ENCODE data around the gene AGR3.

DNA sequence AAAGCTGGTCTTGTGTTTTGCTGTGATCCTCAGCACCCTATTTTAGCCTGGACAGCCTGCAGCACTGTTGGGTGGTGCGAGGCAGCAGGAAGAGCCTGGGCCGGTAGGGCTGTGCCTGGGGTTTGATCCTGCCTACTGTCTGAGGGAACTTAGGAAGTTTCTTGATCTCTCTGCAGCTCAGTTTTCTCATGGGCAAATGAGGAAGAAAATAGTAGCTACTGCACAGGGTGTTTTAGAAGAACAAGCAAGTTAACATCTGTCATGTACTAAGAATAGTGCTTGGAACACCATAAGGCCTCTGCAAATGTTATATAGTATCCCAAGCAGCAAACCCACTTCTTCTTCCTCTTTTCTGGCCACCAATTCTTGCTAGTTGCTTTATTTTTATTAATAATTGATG lies 65.0 kb downstream of the AGR3 start:
- no peak for TF ChIP-seq RAD21 (IDR thresholded peaks at IDR 0.05; ENCODE audit: low read depth)
- no peak for TF ChIP-seq EP300 (IDR thresholded peaks at IDR 0.05; ENCODE audit: borderline replicate concordance)
- TF ChIP-seq, protein P1, sequence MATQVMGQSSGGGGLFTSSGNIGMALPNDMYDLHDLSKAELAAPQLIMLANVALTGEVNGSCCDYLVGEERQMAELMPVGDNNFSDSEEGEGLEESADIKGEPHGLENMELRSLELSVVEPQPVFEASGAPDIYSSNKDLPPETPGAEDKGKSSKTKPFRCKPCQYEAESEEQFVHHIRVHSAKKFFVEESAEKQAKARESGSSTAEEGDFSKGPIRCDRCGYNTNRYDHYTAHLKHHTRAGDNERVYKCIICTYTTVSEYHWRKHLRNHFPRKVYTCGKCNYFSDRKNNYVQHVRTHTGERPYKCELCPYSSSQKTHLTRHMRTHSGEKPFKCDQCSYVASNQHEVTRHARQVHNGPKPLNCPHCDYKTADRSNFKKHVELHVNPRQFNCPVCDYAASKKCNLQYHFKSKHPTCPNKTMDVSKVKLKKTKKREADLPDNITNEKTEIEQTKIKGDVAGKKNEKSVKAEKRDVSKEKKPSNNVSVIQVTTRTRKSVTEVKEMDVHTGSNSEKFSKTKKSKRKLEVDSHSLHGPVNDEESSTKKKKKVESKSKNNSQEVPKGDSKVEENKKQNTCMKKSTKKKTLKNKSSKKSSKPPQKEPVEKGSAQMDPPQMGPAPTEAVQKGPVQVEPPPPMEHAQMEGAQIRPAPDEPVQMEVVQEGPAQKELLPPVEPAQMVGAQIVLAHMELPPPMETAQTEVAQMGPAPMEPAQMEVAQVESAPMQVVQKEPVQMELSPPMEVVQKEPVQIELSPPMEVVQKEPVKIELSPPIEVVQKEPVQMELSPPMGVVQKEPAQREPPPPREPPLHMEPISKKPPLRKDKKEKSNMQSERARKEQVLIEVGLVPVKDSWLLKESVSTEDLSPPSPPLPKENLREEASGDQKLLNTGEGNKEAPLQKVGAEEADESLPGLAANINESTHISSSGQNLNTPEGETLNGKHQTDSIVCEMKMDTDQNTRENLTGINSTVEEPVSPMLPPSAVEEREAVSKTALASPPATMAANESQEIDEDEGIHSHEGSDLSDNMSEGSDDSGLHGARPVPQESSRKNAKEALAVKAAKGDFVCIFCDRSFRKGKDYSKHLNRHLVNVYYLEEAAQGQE (IDR thresholded peaks at IDR 0.05; ENCODE audit: low read depth): no peak

Data from Ishikawa (cell line).